GM18873 (cell line): Measurements from ENCODE around the gene CDH13.

ENCODE experiments used
- ATAC-seq: cut with Tn5 transposase; IDR thresholded peaks from one replicate; pipeline ENCODE4 v1.9.1; 2021; ENCODE audit warnings: mild to moderate bottlenecking, moderate library complexity, moderate number of reproducible peaks; ENCODE audit not compliant: unreplicated experiment, low FRiP score

Gene CDH13

GRCh38 chr16:83711069-83711468, 1084.3 kb downstream of the CDH13 start:
- ATAC-seq = no peak

- ATAC-seq = no peak
Measured at GRCh38 chr16:83713597-83713996, 1086.8 kb downstream of the CDH13 start.

- no peak for ATAC-seq
Measured at GRCh38 chr16:83714286-83714685, 1087.5 kb downstream of the CDH13 start.

- ATAC-seq = no peak
Measured at GRCh38 chr16:83715217-83715920, 1088.6 kb downstream of the CDH13 start.

DNA sequence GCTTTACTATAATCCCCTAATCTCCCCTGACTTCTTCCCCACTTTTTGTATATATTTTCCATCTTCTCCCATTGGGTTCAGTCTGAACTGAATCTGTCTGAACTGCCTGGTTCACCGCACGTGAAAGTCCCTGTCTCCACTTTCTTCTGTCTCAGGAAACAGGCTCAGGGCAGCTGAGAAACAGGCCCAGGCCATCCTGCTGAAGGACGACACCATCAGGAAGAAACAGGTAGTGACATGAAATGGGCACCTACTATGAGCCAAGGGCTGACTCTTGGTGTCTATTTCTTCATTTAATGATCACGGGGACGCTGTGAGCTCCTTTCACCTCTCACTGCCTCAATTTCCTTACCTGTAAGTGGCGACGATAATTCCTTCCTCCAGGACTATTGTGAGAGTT, 1090.5 kb downstream of the CDH13 start:
- ATAC-seq = no peak

GRCh38 chr16:83717814-83718213, 1091.0 kb downstream of the CDH13 start:
- no peak for ATAC-seq

DNA sequence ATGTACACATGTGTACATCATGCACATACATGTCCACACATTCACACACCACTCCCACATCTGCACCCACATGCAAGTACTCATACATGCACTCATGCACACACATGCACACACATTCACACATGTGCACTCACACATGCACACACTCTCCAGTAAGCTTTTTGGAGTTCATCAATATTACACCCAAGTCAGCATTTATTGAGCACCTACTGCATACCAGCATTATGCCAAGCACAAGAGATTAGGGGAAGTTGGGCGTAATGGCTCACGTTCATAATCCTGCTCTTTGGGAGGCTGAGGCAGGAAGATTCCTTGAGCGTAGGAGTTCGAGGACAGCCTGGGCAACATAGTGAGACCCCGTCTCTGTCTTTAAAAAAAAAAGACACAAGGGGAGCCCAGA, 1093.4 kb downstream of the CDH13 start:
- ATAC-seq = no peak

GRCh38 chr16:83720981-83721380, 1094.2 kb downstream of the CDH13 start:
- ATAC-seq = no peak

- ATAC-seq = no peak
Measured at GRCh38 chr16:83721676-83722075, 1094.9 kb downstream of the CDH13 start.

GRCh38 chr16:83722456-83723183, 1095.9 kb downstream of the CDH13 start:
- no peak for ATAC-seq

- no peak for ATAC-seq
Measured at GRCh38 chr16:83723244-83723643, 1096.5 kb downstream of the CDH13 start.

GRCh38 chr16:83723901-83724300, 1097.1 kb downstream of the CDH13 start:
- no peak for ATAC-seq

- ATAC-seq = no peak
Measured at GRCh38 chr16:83724585-83724984, 1097.8 kb downstream of the CDH13 start.

DNA sequence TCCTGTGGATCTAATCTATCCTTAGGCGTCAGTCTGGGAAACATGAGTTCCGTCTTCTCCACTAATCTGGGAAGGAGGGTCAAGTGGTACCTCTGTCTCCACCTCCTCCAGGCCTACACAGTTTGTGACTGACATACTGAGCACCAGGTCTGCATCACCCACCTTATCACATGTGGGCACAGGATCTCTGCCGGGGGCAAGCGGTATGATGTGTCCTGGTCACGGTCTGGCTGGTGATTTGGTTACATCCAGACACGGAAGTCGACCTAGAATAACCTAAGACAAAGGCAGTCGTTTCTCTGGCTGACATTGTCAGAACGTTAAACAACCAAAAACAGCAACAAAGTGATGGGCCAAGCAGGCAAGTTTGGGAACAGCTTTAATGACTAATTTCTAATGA, 1098.5 kb downstream of the CDH13 start:
- no peak for ATAC-seq

- no peak for ATAC-seq
Measured at GRCh38 chr16:83727018-83727417, 1100.2 kb downstream of the CDH13 start.

GRCh38 chr16:83727751-83728352, 1101.1 kb downstream of the CDH13 start:
- ATAC-seq = no peak

DNA sequence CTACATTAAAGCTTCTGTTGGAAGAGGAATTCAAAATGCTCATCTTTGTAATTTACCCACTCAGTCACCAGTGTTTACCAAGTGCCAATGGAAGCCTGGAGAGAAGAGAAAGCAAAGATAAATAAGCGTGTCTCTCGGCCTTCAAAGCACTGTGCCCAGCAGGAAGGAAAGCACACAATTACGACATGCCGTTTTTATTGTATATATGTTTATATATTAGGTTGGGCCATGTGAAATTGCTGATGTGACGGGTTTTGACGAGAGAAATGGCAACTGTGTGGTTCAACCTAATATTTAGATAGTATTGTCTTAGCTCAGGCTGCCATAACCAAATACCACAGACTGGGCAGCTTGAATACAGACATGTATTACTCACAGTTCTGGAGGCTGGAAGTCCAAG, 1101.7 kb downstream of the CDH13 start:
- no peak for ATAC-seq

- ATAC-seq = no peak
Measured at GRCh38 chr16:83730812-83731211, 1104.0 kb downstream of the CDH13 start.

GRCh38 chr16:83732536-83732935, 1105.8 kb downstream of the CDH13 start:
- no peak for ATAC-seq

GRCh38 chr16:83733301-83733700, 1106.5 kb downstream of the CDH13 start:
- no peak for ATAC-seq

DNA sequence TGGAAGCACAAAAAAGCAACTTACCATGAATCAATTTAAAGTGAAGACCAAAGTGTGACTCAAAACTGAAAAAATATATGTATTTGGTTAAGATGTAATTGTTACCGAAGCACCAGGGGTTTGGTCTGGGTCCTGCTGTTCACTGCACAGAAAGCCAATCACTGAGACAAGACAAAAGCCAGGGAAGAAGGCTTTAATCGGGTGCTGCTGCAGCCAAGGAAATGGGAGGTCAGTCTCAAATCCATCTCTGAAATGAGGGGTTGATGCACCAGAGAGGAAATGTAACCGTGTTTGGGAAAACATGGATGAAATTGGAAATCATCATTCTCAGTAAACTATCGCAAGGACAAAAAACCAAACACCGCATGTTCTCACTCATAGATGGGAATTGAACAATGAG, 1107.4 kb downstream of the CDH13 start:
- ATAC-seq = no peak
